HepG2 (cell line): ENCODE results near the gene FRK. TPM values are rescaled to one million over a fixed set of nuclear protein-coding genes. Genes with fewer than 3 reads are reported as not detected.

ENCODE experiments used
- ATAC-seq: fragments of 200-7000 bp; cut with Tn5 transposase; 3 replicates; pipeline ENCODE4 v1.9.1; 2020; ENCODE audit warnings: mild to moderate bottlenecking, moderate library complexity
- BruUV-seq: library from RNA; stranded (reverse); fragments of 400-500 nt; replicated peaks from 2 replicates; lab custom pipeline; 2021; lab: Mats Ljungman, UMichigan
- CTCF ChIA-PET: fragments of 300-600 bp; formaldehyde crosslinking; extraction: SDS; loops from one replicate; lab custom pipeline; 2021; ENCODE audit warnings: low total read pairs, inconsistent platforms, low intra/inter-chr PET ratio; lab: Yijun Ruan, JAX
- POLR2A ChIA-PET: fragments of 350-600 bp; sonication (Branson Sonifier 250); formaldehyde crosslinking; loops from one replicate; lab custom pipeline; 2020; ENCODE audit warnings: antibody characterized with exemption, inconsistent platforms; lab: Yijun Ruan, JAX
- DNase-seq: peaks from one replicate; pipeline ENCODE4 v3.0.0-alpha.2; 2015; ENCODE audit warnings: low spot score
- FAIRE-seq: peaks from 3 replicates; lab custom pipeline; 2011; peaks lifted over from hg19 to GRCh38; lab: Jason Lieb, UNC
- H2AFZ ChIP-seq: one replicate; pipeline ENCODE4 v1.6.1; 2011; ENCODE audit warnings: low read length, inconsistent platforms
- H3K27ac ChIP-seq: fragments of 300-600 bp; 3 replicates; pipeline ENCODE4 v1.8.0; 2011; ENCODE audit warnings: mixed run types, mild to moderate bottlenecking, mixed read lengths, low read length, inconsistent platforms; ENCODE audit not compliant: insufficient read depth; ENCODE audit errors: extremely low read length
- H3K27me3 ChIP-seq, 2 experiments: fragments of 200-600 bp in 1 of 2; 2 replicates in 1 of 2; 3 replicates in 1 of 2; pipeline versions ENCODE4 v1.6.0 to v1.8.0; 2011; ENCODE audit warnings: low read length in 2 of 2, mild to moderate bottlenecking in 2 of 2, moderate library complexity in 2 of 2, inconsistent platforms in 1 of 2; ENCODE audit not compliant: insufficient read depth in 2 of 2, control insufficient read depth in 1 of 2
- H3K36me3 ChIP-seq, 2 experiments: fragments of 200-600 bp in 1 of 2; replicated peaks in 1 of 2; 2 replicates in 1 of 2; 3 replicates in 1 of 2; pipeline versions ENCODE4 v1.5.1 to v1.8.0; 2011; ENCODE audit warnings: low read length in 2 of 2, inconsistent platforms in 1 of 2; ENCODE audit not compliant: insufficient read depth in 2 of 2, control insufficient read depth in 1 of 2
- H3K4me1 ChIP-seq: 2 replicates; pipeline ENCODE4 v1.5.1; 2012; ENCODE audit warnings: low read length, inconsistent platforms; ENCODE audit not compliant: insufficient read depth
- H3K4me2 ChIP-seq: 2 replicates; pipeline ENCODE4 v1.6.0; 2011; ENCODE audit warnings: low read depth, low read length, inconsistent platforms
- H3K4me3 ChIP-seq, 3 experiments: fragments of 200-600 bp in 1 of 3; sonication (generic), shearing (Covaris generic) in 1 of 3; replicated peaks in 1 of 3; 2 replicates each; pipeline ENCODE4 v1.5.1; 2011 to 2016; ENCODE audit warnings: low read length in 3 of 3, inconsistent platforms in 2 of 3, low read depth in 2 of 3, mild to moderate bottlenecking in 2 of 3, control low read depth in 1 of 3, mixed read lengths in 1 of 3; ENCODE audit not compliant: insufficient read depth in 1 of 3
- H3K79me2 ChIP-seq: one replicate; pipeline ENCODE4 v1.6.1; 2011; ENCODE audit warnings: low read length, inconsistent platforms; ENCODE audit not compliant: insufficient read depth
- H3K9ac ChIP-seq: 2 replicates; pipeline ENCODE4 v1.6.0; 2011; ENCODE audit warnings: mild to moderate bottlenecking, low read depth, low read length, inconsistent platforms; ENCODE audit not compliant: insufficient read depth
- H3K9me3 ChIP-seq: 2 replicates; pipeline ENCODE4 v1.5.1; 2012; ENCODE audit warnings: mild to moderate bottlenecking, low read length
- H4K20me1 ChIP-seq: 2 replicates; pipeline ENCODE4 v1.6.0; 2011; ENCODE audit warnings: inconsistent platforms, mild to moderate bottlenecking, low read length, moderate library complexity; ENCODE audit not compliant: insufficient read depth
- CBX5 ChIP-seq: sonication (generic); formaldehyde crosslinking; IDR thresholded peaks from 2 replicates; pipeline ENCODE4 v1.4.0; 2020; ENCODE audit warnings: missing genetic modification reagents, borderline replicate concordance
- DNMT1 ChIP-seq: sonication (generic); formaldehyde crosslinking; IDR thresholded peaks from 2 replicates; pipeline ENCODE4 v1.5.1; 2020; ENCODE audit warnings: mild to moderate bottlenecking, missing genetic modification reagents
- FOXJ3 ChIP-seq: sonication (generic); formaldehyde crosslinking; IDR thresholded peaks from 2 replicates; pipeline ENCODE4 v1.4.0; 2020; ENCODE audit warnings: missing genetic modification reagents, mild to moderate bottlenecking, borderline replicate concordance
- HOXA7 ChIP-seq: sonication (generic); formaldehyde crosslinking; IDR thresholded peaks from 2 replicates; pipeline ENCODE4 v1.8.1; 2022; ENCODE audit warnings: mild to moderate bottlenecking, missing genetic modification reagents, moderate library complexity
- PAX8 ChIP-seq: sonication (generic); formaldehyde crosslinking; IDR thresholded peaks from 2 replicates; pipeline ENCODE4 v1.8.0; 2022; ENCODE audit warnings: mild to moderate bottlenecking, missing genetic modification reagents, borderline replicate concordance
- PHF20 ChIP-seq: sonication (generic); formaldehyde crosslinking; IDR thresholded peaks from 2 replicates; pipeline ENCODE4 v1.5.0; 2020; ENCODE audit warnings: mild to moderate bottlenecking, missing genetic modification reagents
- RARA ChIP-seq: IDR thresholded peaks from 2 replicates; pipeline ENCODE4 v1.6.1; 2016; ENCODE audit warnings: missing genetic modification reagents, missing compliant biosample characterization
- SAFB2 ChIP-seq: sonication (generic); formaldehyde crosslinking; IDR thresholded peaks from 2 replicates; pipeline ENCODE4 v1.5.1; 2020; ENCODE audit warnings: missing genetic modification reagents, low read depth, mild to moderate bottlenecking, borderline replicate concordance
- TOE1 ChIP-seq: sonication (generic); formaldehyde crosslinking; IDR thresholded peaks from 2 replicates; pipeline ENCODE4 v1.4.0; 2020; ENCODE audit warnings: mild to moderate bottlenecking, missing genetic modification reagents
- TRIM24 ChIP-seq: sonication (generic); formaldehyde crosslinking; IDR thresholded peaks from 2 replicates; pipeline ENCODE4 v1.8.0; 2022; ENCODE audit warnings: mild to moderate bottlenecking, missing genetic modification reagents
- ZBTB38 ChIP-seq: sonication (generic); formaldehyde crosslinking; IDR thresholded peaks from 2 replicates; pipeline ENCODE4 v1.5.1; 2020; ENCODE audit warnings: mild to moderate bottlenecking, missing genetic modification reagents
- ZKSCAN1 ChIP-seq: fragments of 150-350 bp; IDR thresholded peaks from 2 replicates; pipeline ENCODE4 v1.6.1; 2014; ENCODE audit warnings: low read length
- ZNF101 ChIP-seq: sonication (generic); formaldehyde crosslinking; IDR thresholded peaks from 2 replicates; pipeline ENCODE4 v1.4.0; 2020; ENCODE audit warnings: mild to moderate bottlenecking, low read depth, missing genetic modification reagents, borderline replicate concordance
- ZNF24 ChIP-seq: fragments of 450-650 bp; IDR thresholded peaks from 2 replicates; pipeline ENCODE4 v1.6.1; 2017; ENCODE audit warnings: antibody characterized with exemption, mild to moderate bottlenecking
- ZNF367 ChIP-seq: sonication (generic); formaldehyde crosslinking; IDR thresholded peaks from 2 replicates; pipeline ENCODE4 v1.4.0; 2020; ENCODE audit warnings: missing genetic modification reagents, borderline replicate concordance
- ZNF496 ChIP-seq: sonication (generic); formaldehyde crosslinking; IDR thresholded peaks from 2 replicates; pipeline ENCODE4 v1.8.1; 2023; ENCODE audit warnings: mild to moderate bottlenecking, moderate library complexity, missing genetic modification reagents; ENCODE audit not compliant: insufficient replicate concordance
- ZNF598 ChIP-seq: sonication (generic); formaldehyde crosslinking; IDR thresholded peaks from 2 replicates; pipeline ENCODE4 v1.5.1; 2020; ENCODE audit warnings: mild to moderate bottlenecking, missing genetic modification reagents, borderline replicate concordance
- ZSCAN21 ChIP-seq: sonication (generic); formaldehyde crosslinking; IDR thresholded peaks from 2 replicates; pipeline ENCODE4 v1.8.0; 2022; ENCODE audit warnings: mild to moderate bottlenecking, missing genetic modification reagents, moderate library complexity, borderline replicate concordance
- in situ Hi-C: cut with HindIII; loops from 2 replicates; pipeline ENCODE4 v1.10.0; 2017; ENCODE audit warnings: low pct_unique_long_range_greater_than_20kb; ENCODE audit not compliant: extremely low pct_ligation_motif_present
- intact Hi-C: fragments of 100-400 bp; cut with micrococcal nuclease; formaldehyde crosslinking; loops from one replicate; pipeline ENCODE4 v1.10.0; 2022; ENCODE audit not compliant: unreplicated experiment
- polyA plus RNA-seq, 8 experiments: library from polyadenylated mRNA; depleted of rRNA in 3 of 8; stranded (reverse) in 7 of 8; unstranded in 1 of 8; fragments of >200 nt; fragmentation: Illumina TruSeq in 4 of 8; extraction: Trizol in 4 of 8; gene quantifications; 2 replicates each; pipeline versions ENCODE4 v1.2.1 to v1.2.3, GENCODE V29; 2011 to 2016; ENCODE audit warnings: low read depth in 4 of 8, missing spikeins in 1 of 8, mixed read lengths in 1 of 8; ENCODE audit not compliant: insufficient read depth in 1 of 8
- total RNA-seq, 5 experiments: library from RNA; depleted of rRNA; stranded (reverse); fragments of >200 nt; fragmentation: Illumina TruSeq; extraction: Trizol; gene quantifications; 2 replicates each; pipeline ENCODE4 v1.2.3, GENCODE V29; 2016; ENCODE audit warnings: low read depth in 1 of 5

Gene FRK
- total and polyA plus RNA-seq, 2 of the 13 experiments (the other 11 are each of a cell fraction or from before 2014, with no cell fraction given): 1.3 to 2.9 TPM

- TF ChIP-seq RARA (CRISPR knock-in tag): no peak
Observed at GRCh38 chr6:115891750-115892149, 168.9 kb downstream of the FRK start (continued).

GRCh38 chr6:115891111-115891669, 169.5 kb downstream of the FRK start:
- TF ChIP-seq ZNF367 (no peak), PHF20 (CRISPR knock-in tag) (no peak), DNMT1 (CRISPR knock-in tag) (no peak), ZKSCAN1 (no peak), ZNF598 (no peak), PAX8 (no peak), TOE1 (CRISPR knock-in tag) (no peak), ZBTB38 (CRISPR knock-in tag) (no peak), ZNF24 (no peak), ZNF496 (no peak), TRIM24 (no peak), ZSCAN21 (CRISPR knock-in tag) (no peak), FOXJ3 (CRISPR knock-in tag) (no peak), CBX5 (CRISPR knock-in tag) (no peak), SAFB2 (no peak), HOXA7 (no peak), ZNF101 (no peak)
- DNase-seq: no peak
- in situ Hi-C loops: loop anchor here (25.0 kb wide), 2 partner anchors 1129 to 1904 kb away; no protein-coding TSS in a partner anchor
- H3K9me3 ChIP-seq: no peaks in the 10 kb centered on the region
- H3K4me1 ChIP-seq: peaks cover 8% of the 10 kb centered on the region
- no peak overlapping the region for H3K4me3 ChIP-seq
- no peak for FAIRE-seq
- no peaks in the 10 kb centered on the region for H3K36me3 ChIP-seq
- no peak overlapping the region for H3K27ac ChIP-seq
- H3K79me2 ChIP-seq: no peaks in the 10 kb centered on the region
- no TSS peak for BruUV-seq
- no peak overlapping the region for H3K4me2 ChIP-seq
- H3K27me3 ChIP-seq: no peaks in the 10 kb centered on the region
- H3K9ac ChIP-seq: no peak overlapping the region
- H4K20me1 ChIP-seq: no peaks in the 10 kb centered on the region
- POLR2A ChIA-PET: no interaction called here
- CTCF ChIA-PET: no interaction called here
- ATAC-seq: no peak
- intact Hi-C loops: loop anchor here (10.0 kb wide), 1 partner anchor 346 kb away; no protein-coding TSS in a partner anchor
- no peak overlapping the region for H2AFZ ChIP-seq
